22Rv1 (cell line): ENCODE data around the gene FCGR1A.
"Not testable (repeated sequence)": the region's sequence is repeated elsewhere in the genome, so short reads cannot be mapped to it uniquely, and the experiment has no call there.

Source experiments
- ZFX ChIP-seq: fragments of 450-650 bp; IDR thresholded peaks from 2 replicates; pipeline ENCODE4 v1.6.1; 2017; ENCODE audit warnings: antibody characterized with exemption, borderline replicate concordance
- TF ChIP-seq, protein P1 (sequence below): fragments of 450-650 bp; IDR thresholded peaks from 2 replicates; pipeline ENCODE4 v1.5.1; 2017; ENCODE audit warnings: mild to moderate bottlenecking

GRCh38 chr1:149752186-149752585 lies 30.3 kb upstream of the FCGR1A start:
- TF ChIP-seq, protein P1, sequence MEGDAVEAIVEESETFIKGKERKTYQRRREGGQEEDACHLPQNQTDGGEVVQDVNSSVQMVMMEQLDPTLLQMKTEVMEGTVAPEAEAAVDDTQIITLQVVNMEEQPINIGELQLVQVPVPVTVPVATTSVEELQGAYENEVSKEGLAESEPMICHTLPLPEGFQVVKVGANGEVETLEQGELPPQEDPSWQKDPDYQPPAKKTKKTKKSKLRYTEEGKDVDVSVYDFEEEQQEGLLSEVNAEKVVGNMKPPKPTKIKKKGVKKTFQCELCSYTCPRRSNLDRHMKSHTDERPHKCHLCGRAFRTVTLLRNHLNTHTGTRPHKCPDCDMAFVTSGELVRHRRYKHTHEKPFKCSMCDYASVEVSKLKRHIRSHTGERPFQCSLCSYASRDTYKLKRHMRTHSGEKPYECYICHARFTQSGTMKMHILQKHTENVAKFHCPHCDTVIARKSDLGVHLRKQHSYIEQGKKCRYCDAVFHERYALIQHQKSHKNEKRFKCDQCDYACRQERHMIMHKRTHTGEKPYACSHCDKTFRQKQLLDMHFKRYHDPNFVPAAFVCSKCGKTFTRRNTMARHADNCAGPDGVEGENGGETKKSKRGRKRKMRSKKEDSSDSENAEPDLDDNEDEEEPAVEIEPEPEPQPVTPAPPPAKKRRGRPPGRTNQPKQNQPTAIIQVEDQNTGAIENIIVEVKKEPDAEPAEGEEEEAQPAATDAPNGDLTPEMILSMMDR = not testable (repeated sequence)
- TF ChIP-seq ZFX = not testable (repeated sequence)
